ENCODE measurements around the gene TDP2.

TDP2 gene

GRCh38 chr6:24658573-24659560, 7.8 kb downstream of the TDP2 start:
- H3K79me2 ChIP-seq (ENCODE audit: insufficient read depth, low read length) = no peaks in the 10 kb centered on the region
- H3K27ac ChIP-seq (ENCODE audit: low read depth, low read length, poor library complexity, severe bottlenecking) = no peak overlapping the region
- H3K4me1 ChIP-seq (ENCODE audit: insufficient read depth, low read length, severe bottlenecking) = no peaks in the 10 kb centered on the region
- H3K36me3 ChIP-seq (ENCODE audit: insufficient read depth, low read length) = peaks cover 91% of the 10 kb centered on the region
- H3K9me3 ChIP-seq (ENCODE audit: low read length) = no peaks in the 10 kb centered on the region
- TF ChIP-seq CTCF (IDR thresholded peaks at IDR 0.05; ENCODE audit: low read length) (no peak), EZH2 (IDR thresholded peaks at IDR 0.05; ENCODE audit: borderline replicate concordance, low read length) (no peak)
- no peaks in the 10 kb centered on the region for H3F3A ChIP-seq (ENCODE audit: insufficient read depth, low read length)
- no peaks in the 10 kb centered on the region for H3K27me3 ChIP-seq (ENCODE audit: insufficient read depth, low read length)
- no peak overlapping the region for H3K9ac ChIP-seq (ENCODE audit: low read length)
- H4K20me1 ChIP-seq (ENCODE audit: insufficient read depth, low read length) = no peaks in the 10 kb centered on the region
- H3K4me3 ChIP-seq (ENCODE audit: low read depth, low read length, poor library complexity, severe bottlenecking) = no peak overlapping the region
- H2AFZ ChIP-seq (ENCODE audit: low read length) = no peak overlapping the region
- H3K4me2 ChIP-seq (ENCODE audit: low read length) = no peak overlapping the region
- no peaks in the 10 kb centered on the region for H3K9me2 ChIP-seq (ENCODE audit: low read depth, low read length)

- Histone ChIP-seq H2AFZ (ENCODE audit: low read length) (no peak overlapping the region), H3K9me3 (ENCODE audit: low read length) (no peaks in the 10 kb centered on the region), H3K4me2 (ENCODE audit: low read length) (no peak overlapping the region), H3K4me1 (ENCODE audit: insufficient read depth, low read length, severe bottlenecking) (peaks cover 2% of the 10 kb centered on the region), H3K79me2 (ENCODE audit: insufficient read depth, low read length) (no peaks in the 10 kb centered on the region), H3K9ac (ENCODE audit: low read length) (no peak overlapping the region), H3F3A (ENCODE audit: insufficient read depth, low read length) (no peaks in the 10 kb centered on the region), H3K27ac (ENCODE audit: low read depth, low read length, poor library complexity, severe bottlenecking) (no peak overlapping the region), H3K36me3 (ENCODE audit: insufficient read depth, low read length) (peaks cover 90% of the 10 kb centered on the region), H3K27me3 (ENCODE audit: insufficient read depth, low read length) (no peaks in the 10 kb centered on the region), H3K9me2 (ENCODE audit: low read depth, low read length) (no peaks in the 10 kb centered on the region), H4K20me1 (ENCODE audit: insufficient read depth, low read length) (no peaks in the 10 kb centered on the region), H3K4me3 (ENCODE audit: low read depth, low read length, poor library complexity, severe bottlenecking) (no peak overlapping the region)
- TF ChIP-seq EZH2 (IDR thresholded peaks at IDR 0.05; ENCODE audit: borderline replicate concordance, low read length) (no peak), CTCF (IDR thresholded peaks at IDR 0.05; ENCODE audit: low read length) (no peak)
These were observed 11.5 kb downstream of the TDP2 start for GRCh38 chr6:24655215-24655614.

GRCh38 chr6:24650365-24650764, 16.3 kb downstream of the TDP2 start:
- Histone ChIP-seq H3K4me1 (ENCODE audit: insufficient read depth, low read length, severe bottlenecking) (peaks cover 16% of the 10 kb centered on the region), H4K20me1 (ENCODE audit: insufficient read depth, low read length) (no peaks in the 10 kb centered on the region), H3K4me2 (ENCODE audit: low read length) (no peak overlapping the region), H3K4me3 (ENCODE audit: low read depth, low read length, poor library complexity, severe bottlenecking) (no peak overlapping the region), H2AFZ (ENCODE audit: low read length) (no peak overlapping the region), H3K27me3 (ENCODE audit: insufficient read depth, low read length) (no peaks in the 10 kb centered on the region), H3K79me2 (ENCODE audit: insufficient read depth, low read length) (no peaks in the 10 kb centered on the region), H3K9me3 (ENCODE audit: low read length) (no peaks in the 10 kb centered on the region), H3K36me3 (ENCODE audit: insufficient read depth, low read length) (peaks cover 53% of the 10 kb centered on the region), H3K9ac (ENCODE audit: low read length) (no peak overlapping the region), H3F3A (ENCODE audit: insufficient read depth, low read length) (no peaks in the 10 kb centered on the region), H3K9me2 (ENCODE audit: low read depth, low read length) (no peaks in the 10 kb centered on the region), H3K27ac (ENCODE audit: low read depth, low read length, poor library complexity, severe bottlenecking) (no peak overlapping the region)
- TF ChIP-seq CTCF (IDR thresholded peaks at IDR 0.05; ENCODE audit: low read length) (no peak), EZH2 (IDR thresholded peaks at IDR 0.05; ENCODE audit: borderline replicate concordance, low read length) (no peak)

Data from OCI-LY1 (cell line).